Activated CD4-positive, alpha-beta T cell treated with anti-CD3 and anti-CD28 coated beads for 1 hour (primary cell): ENCODE data around the gene TNS1.

ENCODE experiments used
- DNase-seq: peaks from one replicate; pipeline ENCODE4 v3.0.0-alpha.2; 2020

TNS1 gene

GRCh38 chr2:217926801-217927200, 76.0 kb downstream of the TNS1 start:
- no peak for DNase-seq

DNA sequence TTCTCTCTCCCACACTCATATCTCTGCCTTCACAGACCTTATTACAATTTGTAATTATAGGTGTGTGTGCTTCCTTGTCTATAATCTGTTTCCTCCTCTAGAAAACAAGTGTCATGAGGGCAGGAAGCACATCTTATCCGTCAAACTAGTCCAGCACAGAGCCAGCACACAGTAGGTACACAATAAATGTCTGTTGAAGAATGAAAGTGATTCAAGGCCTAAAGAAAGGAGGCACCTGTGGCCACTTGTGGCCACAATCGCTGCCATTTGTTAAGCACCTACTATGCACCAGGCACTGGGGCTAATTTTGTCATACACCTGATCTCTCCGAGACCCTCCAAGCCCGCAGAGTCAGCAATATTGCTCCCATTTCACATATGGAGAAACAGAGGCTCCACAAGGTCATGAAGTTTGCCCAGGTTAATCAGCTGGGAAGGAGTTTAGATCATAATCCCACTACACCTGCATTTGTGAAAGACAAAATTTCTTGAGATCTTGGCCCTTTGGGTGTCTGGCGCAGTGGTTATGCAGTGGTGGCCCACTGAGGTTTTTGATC, 78.4 kb downstream of the TNS1 start:
- no peak for DNase-seq

- DNase-seq = no peak
These were observed 79.6 kb downstream of the TNS1 start for GRCh38 chr2:217923007-217923686.

DNA sequence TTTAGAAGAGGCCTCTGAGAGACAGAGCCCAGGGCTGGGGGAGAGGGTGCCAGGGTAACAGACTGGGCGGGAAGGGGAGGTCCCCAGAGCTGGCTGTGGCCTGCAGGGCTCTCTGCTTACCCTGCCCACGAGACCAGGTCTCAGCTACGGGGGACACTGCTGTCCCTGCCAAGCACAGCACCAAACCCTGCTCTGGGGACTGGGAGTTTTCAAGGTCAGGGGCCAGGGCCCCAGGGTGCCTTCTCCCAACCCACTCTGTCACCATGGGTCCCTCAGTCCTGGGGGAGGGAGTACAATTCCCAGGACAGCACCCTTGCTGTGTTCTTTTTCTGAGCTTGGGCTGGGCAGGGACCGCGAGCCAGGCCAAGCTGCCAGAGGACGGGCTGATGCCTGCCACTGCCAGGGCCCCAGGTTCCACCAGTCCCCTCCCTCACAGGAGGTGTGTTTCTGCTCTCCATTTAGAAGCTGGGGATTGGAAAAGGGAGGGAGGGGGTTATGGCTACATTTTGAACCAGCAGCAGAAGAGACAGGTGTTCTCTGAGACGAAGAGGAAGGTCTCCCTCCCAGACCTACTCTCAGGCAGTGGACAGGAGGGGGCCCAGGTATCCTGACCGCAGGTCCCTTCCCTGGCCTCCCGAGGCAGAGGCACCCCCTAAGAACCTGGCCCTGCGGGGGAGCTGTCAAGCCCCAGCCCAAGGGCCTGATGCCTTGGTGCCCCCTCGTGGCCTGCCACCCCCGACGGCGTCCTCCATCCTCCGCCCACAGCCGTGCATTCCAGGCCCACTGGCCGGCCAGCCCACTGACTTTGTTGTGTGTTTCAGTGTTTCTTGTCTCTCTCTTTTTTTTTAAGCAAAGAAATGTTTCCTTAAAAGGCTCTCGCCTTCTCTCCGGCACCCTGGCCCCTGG, 80.4 kb downstream of the TNS1 start:
- DNase-seq = no peak

- DNase-seq = no peak
These were observed 81.8 kb downstream of the TNS1 start for GRCh38 chr2:217920879-217921603.

- DNase-seq = no peak
These were observed 82.9 kb downstream of the TNS1 start for GRCh38 chr2:217919781-217920351.

DNA sequence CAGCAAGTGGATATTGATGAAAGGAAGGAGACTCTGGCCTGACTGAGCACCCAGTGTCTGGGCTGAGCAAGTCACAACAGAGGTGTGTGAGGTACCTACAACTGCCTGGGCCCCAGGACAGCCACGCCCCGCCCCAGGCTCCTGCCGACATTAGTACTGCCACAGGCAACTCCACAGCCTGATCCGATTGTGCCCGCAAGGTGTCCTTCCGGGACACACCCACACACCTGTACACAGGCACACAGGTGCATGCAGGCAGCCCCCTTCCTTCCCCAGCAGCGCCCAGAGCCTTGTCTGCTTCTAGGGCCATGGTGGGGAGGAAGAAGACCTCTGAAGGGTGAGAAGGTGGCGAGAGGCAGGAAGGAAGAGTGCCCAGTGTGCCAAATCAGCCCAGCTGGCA, 83.6 kb downstream of the TNS1 start:
- DNase-seq = no peak

- no peak for DNase-seq
These were observed 84.3 kb downstream of the TNS1 start for GRCh38 chr2:217918308-217919024.

- no peak for DNase-seq
These were observed 86.1 kb downstream of the TNS1 start for GRCh38 chr2:217916504-217917254.

DNA sequence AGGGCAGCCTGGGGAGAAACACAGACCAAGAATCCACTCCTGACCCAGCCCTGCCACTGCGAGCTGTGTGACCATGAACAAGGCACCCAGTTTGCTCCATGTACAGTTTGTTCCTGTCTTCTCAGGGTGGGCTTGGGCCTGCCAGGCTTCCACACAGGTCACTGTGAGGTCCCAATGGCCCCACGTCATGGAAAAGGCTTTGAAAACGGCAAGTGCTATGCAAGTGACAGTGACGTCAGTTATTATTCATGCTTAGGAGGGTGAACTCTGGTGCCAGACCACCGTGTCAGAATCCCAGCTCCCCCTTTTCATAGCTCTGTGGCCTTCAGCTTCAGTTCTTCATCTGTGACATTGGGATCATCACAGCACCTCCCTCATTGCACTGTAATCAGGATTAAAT, 87.1 kb downstream of the TNS1 start:
- DNase-seq = no peak

DNA sequence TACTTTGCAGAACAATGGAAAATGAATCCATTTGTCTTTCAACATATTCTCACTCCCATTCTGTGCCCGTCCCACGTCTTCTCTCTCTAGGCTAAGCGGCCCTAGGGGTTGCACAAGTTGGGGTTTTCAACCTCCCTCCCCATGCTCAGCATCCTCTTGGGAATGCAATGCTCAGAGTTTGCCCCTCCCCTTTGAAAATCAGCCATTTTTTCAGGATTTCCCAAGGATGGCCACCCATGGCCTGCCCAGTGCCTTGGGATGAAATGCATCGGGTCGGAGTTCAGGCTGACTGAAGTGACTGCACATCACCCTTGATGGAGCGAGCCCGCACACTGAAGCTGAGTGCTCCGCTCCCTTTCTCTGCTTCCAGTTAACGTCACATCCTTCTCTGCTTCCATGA, 87.9 kb downstream of the TNS1 start:
- DNase-seq = no peak

GRCh38 chr2:217914078-217914477, 88.7 kb downstream of the TNS1 start:
- no peak for DNase-seq

- DNase-seq = no peak
These were observed 89.4 kb downstream of the TNS1 start for GRCh38 chr2:217913436-217913835.

- DNase-seq = no peak
These were observed 90.4 kb downstream of the TNS1 start for GRCh38 chr2:217912098-217913024.

- DNase-seq = no peak
These were observed 91.3 kb downstream of the TNS1 start for GRCh38 chr2:217911283-217912097.

DNA sequence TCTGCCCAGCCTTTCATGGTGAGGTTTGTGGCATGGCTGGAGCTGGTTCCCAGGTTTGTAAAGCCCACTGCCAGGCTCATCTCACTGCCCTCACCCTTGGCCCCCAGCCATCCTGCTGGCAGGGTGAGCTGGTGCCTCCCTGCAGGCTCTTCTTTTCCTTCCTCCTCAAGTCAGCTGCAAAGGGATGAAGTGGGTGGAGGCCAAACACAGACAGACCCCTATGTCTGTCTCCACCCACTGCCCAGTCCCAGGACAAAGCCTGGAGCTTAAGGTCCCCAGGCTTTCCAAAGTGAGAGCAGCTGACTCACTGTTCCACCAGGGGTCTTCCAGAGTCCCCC, 92.0 kb downstream of the TNS1 start:
- DNase-seq = no peak

DNA sequence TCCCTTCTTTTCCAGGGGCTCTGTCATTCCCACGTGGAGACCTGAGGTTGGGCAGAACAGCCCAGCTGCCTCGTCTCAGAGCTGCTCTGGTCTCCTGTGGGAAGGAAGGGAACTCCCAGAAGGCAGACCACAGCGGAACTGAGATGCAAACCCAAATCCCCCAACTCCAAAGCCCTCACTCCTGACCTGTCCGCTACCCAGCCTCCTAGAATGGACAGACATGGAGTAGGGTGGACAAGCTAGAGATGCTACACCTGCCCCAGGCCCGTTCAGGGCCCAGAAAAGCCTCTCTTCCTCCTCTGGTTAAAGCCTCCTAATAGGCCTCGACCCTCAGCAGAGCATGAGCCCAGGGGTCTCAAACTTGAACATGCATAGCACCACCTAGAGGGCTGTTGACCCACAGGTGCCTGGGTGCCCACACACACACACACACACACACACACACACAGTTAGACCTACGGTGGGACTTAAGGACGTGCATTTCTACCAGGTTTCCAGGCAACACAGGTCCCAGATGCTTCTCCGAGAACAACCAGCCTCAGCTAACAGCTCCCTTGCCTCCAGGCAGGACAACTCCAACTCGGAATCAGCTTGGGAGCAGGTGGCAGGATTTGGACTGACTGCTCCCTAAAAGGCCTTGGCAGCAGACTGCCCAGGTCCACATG, 93.5 kb downstream of the TNS1 start:
- no peak for DNase-seq

- no peak for DNase-seq
These were observed 94.3 kb downstream of the TNS1 start for GRCh38 chr2:217908544-217908943.

- no peak for DNase-seq
These were observed 95.5 kb downstream of the TNS1 start for GRCh38 chr2:217907266-217907665.
